Thoracic aorta (tissue), 2 donors: ENCODE results near the gene XXYLT1. TPM values are rescaled to one million over a fixed set of nuclear protein-coding genes. Genes with fewer than 3 reads are reported as not detected.

Experiments used
- ATAC-seq: fragments of 150-250 bp; one replicate; pipeline ENCODE4 v1.8.0; 2017; ENCODE audit warnings: low read depth; ENCODE audit not compliant: insufficient number of reproducible peaks, low FRiP score
- DNase-seq: peaks from one replicate; pipeline ENCODE4 v3.0.0-alpha.2; 2020; ENCODE audit warnings: low spot score
- H3K27ac ChIP-seq, 2 donors: fragments of 200-600 bp; sonication (generic); 1 replicate in 1 of 2; 2 replicates in 1 of 2; pipeline ENCODE4 v1.5.1; 2016; ENCODE audit warnings: mild to moderate bottlenecking in 2 of 2, moderate library complexity in 2 of 2
- H3K27me3 ChIP-seq: fragments of 200-600 bp; sonication (generic); replicated peaks from 2 replicates; pipeline ENCODE4 v1.6.0; 2016; ENCODE audit warnings: mild to moderate bottlenecking; ENCODE audit not compliant: insufficient read depth
- H3K36me3 ChIP-seq: fragments of 200-600 bp; sonication (generic); one replicate; pipeline ENCODE4 v1.5.1; 2016
- H3K4me1 ChIP-seq, 2 donors: fragments of 200-600 bp; sonication (generic); 1 replicate in 1 of 2; 2 replicates in 1 of 2; pipeline versions ENCODE4 v1.5.1 to v1.6.0; 2016; ENCODE audit warnings: low read depth in 2 of 2, mild to moderate bottlenecking in 1 of 2; ENCODE audit not compliant: control insufficient read depth in 1 of 2
- H3K4me3 ChIP-seq: fragments of 200-600 bp; sonication (generic); 2 replicates; pipeline ENCODE4 v1.5.1; 2016; ENCODE audit warnings: mild to moderate bottlenecking
- H3K9me3 ChIP-seq: fragments of 200-600 bp; sonication (generic); 2 replicates; pipeline ENCODE4 v1.5.1; 2016
- total RNA-seq, 2 donors: library from RNA; depleted of rRNA; stranded (reverse); fragments of >200 nt; gene quantifications; one replicate each; pipeline versions ENCODE4 v1.1.0 to v1.2.3, GENCODE V29; 2016
- TF ChIP-seq, protein P1 (sequence below): fragments of 200-600 bp; sonication (generic); IDR thresholded peaks from one replicate; pipeline ENCODE4 v1.5.1; 2019; ENCODE audit warnings: antibody characterized with exemption

Gene XXYLT1
- total RNA-seq, 2 donors from 2014 or later: 17.7 to 21.2 TPM

DNA sequence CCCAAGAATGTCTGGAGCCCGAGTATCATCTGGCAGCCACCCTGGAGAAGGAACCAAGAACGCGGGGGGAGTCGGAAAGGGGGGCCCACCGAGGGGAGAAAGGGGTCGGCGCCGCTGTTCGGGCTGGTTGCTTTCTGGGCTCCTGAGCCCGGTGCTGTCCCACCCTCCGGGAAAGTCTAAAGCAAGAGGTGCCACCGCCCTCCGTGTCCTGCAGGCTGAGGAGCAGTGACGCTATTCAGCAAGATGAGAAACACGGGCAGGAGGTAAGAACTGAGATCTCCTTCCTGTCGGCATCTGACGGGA lies 234.8 kb downstream of the XXYLT1 start:
- H3K36me3 ChIP-seq: no peaks in the 10 kb centered on the region
- DNase-seq (no peak), ATAC-seq (no peak)
- no peaks in the 10 kb centered on the region for H3K9me3 ChIP-seq
- H3K4me3 ChIP-seq: no peak overlapping the region
- no peaks in the 10 kb centered on the region for H3K4me1 ChIP-seq
- no peak overlapping the region for H3K27ac ChIP-seq
- no peaks in the 10 kb centered on the region for H3K27me3 ChIP-seq
- TF ChIP-seq, protein P1, sequence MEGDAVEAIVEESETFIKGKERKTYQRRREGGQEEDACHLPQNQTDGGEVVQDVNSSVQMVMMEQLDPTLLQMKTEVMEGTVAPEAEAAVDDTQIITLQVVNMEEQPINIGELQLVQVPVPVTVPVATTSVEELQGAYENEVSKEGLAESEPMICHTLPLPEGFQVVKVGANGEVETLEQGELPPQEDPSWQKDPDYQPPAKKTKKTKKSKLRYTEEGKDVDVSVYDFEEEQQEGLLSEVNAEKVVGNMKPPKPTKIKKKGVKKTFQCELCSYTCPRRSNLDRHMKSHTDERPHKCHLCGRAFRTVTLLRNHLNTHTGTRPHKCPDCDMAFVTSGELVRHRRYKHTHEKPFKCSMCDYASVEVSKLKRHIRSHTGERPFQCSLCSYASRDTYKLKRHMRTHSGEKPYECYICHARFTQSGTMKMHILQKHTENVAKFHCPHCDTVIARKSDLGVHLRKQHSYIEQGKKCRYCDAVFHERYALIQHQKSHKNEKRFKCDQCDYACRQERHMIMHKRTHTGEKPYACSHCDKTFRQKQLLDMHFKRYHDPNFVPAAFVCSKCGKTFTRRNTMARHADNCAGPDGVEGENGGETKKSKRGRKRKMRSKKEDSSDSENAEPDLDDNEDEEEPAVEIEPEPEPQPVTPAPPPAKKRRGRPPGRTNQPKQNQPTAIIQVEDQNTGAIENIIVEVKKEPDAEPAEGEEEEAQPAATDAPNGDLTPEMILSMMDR: no peak

DNA sequence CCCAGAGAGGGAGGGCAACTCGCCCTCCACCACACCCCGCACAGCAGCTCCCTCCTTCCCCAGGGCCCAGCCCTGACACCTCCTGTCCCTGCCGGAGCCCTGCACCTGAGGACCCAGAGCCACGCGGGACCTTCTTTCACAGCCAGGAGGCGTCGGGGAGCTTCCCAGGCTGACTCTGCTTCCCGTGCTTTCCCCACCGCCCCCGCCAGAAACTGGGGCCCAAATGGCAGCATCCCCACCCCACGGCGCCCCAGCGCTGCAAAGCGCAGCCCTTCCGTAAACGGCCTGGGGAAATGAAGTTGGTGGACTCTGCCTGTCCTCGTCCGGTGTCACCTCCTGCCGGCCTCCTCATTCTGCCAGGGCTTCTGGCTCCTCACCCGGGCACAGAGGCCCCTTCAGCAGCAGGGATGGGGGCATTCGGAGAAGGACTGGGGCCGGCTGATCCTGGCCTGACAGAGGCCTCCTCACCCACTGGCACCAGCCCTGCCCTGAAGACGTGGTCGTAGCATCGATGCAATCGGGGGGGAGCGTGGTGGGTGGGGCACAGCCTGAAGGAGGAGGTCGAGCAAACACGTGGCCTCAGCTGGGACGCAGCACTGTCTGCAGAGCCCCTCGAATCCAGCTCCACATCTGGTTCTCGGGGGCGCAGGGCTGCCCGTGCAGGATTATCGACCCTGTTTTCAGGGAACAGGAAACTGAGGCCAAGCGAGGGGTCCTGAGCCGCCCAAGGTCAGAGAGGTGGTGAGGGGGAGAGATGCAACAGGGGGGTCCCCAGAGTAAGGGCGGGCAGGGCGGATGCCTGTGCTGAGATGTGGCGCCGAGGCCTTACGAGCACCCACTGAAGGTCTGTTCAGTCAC lies 235.4 kb downstream of the XXYLT1 start:
- H3K36me3 ChIP-seq: no peaks in the 10 kb centered on the region
- no peak overlapping the region for H3K4me3 ChIP-seq
- no peaks in the 10 kb centered on the region for H3K9me3 ChIP-seq
- TF ChIP-seq, protein P1: no peak
- H3K27me3 ChIP-seq: no peaks in the 10 kb centered on the region
- H3K27ac ChIP-seq: no peak overlapping the region
- no peaks in the 10 kb centered on the region for H3K4me1 ChIP-seq
- DNase-seq: no peak
- ATAC-seq: no peak

DNA sequence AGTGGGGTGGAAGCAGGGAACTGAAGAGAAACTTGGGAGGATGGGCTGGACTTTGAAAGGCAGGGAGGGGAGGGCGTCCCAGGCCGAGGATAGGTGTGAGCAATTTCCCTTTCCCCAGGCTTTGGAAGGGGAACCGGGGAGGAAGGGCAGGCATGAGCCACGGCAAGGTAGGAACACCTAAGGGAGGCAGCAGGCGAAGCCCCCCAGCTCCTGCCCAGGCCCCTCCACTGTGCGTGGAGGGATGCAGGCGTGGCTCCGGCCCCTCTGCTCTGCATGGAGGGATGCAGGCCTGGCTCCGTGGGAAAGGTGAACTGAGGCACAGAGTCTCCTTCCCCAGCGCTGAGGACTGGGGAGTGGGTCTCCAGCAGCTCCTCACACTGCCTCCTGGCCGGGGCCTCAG lies 236.4 kb downstream of the XXYLT1 start:
- DNase-seq: no peak
- ATAC-seq: no peak

DNA sequence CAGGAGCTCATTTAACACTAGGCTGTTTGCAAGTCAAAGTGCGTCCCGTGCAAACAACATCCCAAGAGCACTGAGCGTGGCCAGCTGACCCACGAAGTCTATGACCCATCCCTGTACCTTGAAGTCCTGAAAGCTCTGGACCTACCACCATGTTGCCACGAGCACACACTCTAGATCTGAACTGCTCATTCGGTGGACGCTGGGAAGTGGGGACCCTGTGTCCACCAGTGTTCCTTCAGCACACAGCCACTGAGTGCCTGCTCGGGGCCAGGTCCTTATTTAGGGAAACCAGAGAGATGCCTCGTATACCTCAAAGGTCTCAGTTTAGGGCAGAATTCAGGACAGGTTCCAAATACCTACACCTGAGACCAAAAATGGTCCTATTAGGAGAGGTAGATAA lies 236.9 kb downstream of the XXYLT1 start:
- Histone ChIP-seq H3K36me3 (no peaks in the 10 kb centered on the region), H3K27me3 (no peaks in the 10 kb centered on the region), H3K9me3 (no peaks in the 10 kb centered on the region), H3K27ac (no peak overlapping the region), H3K4me1 (no peaks in the 10 kb centered on the region), H3K4me3 (no peak overlapping the region)
- TF ChIP-seq, protein P1: no peak
- ATAC-seq: no peak
- DNase-seq: no peak

More for the DNA sequence above, 236.4 kb downstream of the XXYLT1 start:
- Histone ChIP-seq H3K4me1 (no peaks in the 10 kb centered on the region), H3K27me3 (no peaks in the 10 kb centered on the region), H3K36me3 (no peaks in the 10 kb centered on the region), H3K4me3 (no peak overlapping the region), H3K27ac (no peak overlapping the region), H3K9me3 (no peaks in the 10 kb centered on the region)
- TF ChIP-seq, protein P1: no peak

DNA sequence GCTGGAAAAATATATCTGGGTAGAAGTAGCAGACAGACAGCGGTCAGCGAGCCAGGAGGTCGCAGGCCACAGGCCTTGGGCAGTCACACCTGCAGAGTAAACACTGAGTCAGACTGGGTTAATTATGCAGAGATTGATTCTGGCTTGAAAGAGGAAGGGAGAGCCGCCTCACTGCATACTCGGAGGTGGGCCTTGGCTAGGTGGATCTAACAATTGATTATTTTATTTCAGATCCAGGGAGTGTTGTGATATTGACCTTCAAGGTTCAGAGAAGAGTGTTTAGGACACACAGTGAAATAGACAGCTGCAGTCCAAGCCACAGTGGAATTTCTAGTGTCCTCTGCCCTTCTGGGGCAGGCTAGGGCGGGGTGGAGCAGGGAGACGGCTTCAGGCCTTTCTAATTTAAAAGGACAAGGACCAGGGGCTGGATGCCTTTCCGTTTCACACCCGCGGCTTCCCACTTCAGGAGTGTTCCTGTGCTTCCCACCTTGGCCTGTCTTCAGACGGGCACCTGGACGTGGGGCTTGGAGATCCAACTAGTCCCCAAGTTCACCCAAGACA lies 237.3 kb downstream of the XXYLT1 start:
- no peaks in the 10 kb centered on the region for H3K4me1 ChIP-seq
- no peak overlapping the region for H3K4me3 ChIP-seq
- H3K27ac ChIP-seq: no peak overlapping the region
- ATAC-seq (no peak), DNase-seq (no peak)
- TF ChIP-seq, protein P1: no peak
- H3K36me3 ChIP-seq: no peaks in the 10 kb centered on the region
- H3K9me3 ChIP-seq: no peaks in the 10 kb centered on the region
- no peaks in the 10 kb centered on the region for H3K27me3 ChIP-seq
